ENCODE data around the gene MAFG.

- TF ChIP-seq NR2F2 (IDR thresholded peaks at IDR 0.05; ENCODE audit: borderline replicate concordance, low read depth) (peak; percentile 76; the same call in 1 of the 2 replicates), ZNF768 (CRISPR knock-in tag; IDR thresholded peaks at IDR 0.05) (peak; percentile 67; the same call in 1 of the 2 replicates), ZFP91 (CRISPR knock-in tag; IDR thresholded peaks at IDR 0.05; ENCODE audit: borderline replicate concordance) (peak; percentile 100), MYC (CRISPR knock-in tag; IDR thresholded peaks at IDR 0.05; ENCODE audit: borderline replicate concordance) (peak; percentile 99), CTCF (CRISPR knock-in tag; IDR thresholded peaks at IDR 0.05) (peak; percentile 49), SALL2 (CRISPR knock-in tag; IDR thresholded peaks at IDR 0.05) (peak; percentile 93; the same call in 1 of the 2 replicates), SKI (IDR thresholded peaks at IDR 0.05; ENCODE audit: partially characterized antibody) (peak; percentile 90), ELK4 (CRISPR knock-in tag; IDR thresholded peaks at IDR 0.05; ENCODE audit: borderline replicate concordance) (no peak), CSRNP2 (CRISPR knock-in tag; conservative IDR thresholded peaks at IDR 0.05; ENCODE audit: low read depth) (no peak)
- TF ChIP-seq, protein P1, sequence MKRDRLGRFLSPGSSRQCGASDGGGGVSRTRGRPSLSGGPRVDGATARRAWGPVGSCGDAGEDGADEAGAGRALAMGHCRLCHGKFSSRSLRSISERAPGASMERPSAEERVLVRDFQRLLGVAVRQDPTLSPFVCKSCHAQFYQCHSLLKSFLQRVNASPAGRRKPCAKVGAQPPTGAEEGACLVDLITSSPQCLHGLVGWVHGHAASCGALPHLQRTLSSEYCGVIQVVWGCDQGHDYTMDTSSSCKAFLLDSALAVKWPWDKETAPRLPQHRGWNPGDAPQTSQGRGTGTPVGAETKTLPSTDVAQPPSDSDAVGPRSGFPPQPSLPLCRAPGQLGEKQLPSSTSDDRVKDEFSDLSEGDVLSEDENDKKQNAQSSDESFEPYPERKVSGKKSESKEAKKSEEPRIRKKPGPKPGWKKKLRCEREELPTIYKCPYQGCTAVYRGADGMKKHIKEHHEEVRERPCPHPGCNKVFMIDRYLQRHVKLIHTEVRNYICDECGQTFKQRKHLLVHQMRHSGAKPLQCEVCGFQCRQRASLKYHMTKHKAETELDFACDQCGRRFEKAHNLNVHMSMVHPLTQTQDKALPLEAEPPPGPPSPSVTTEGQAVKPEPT (CRISPR knock-in tag; IDR thresholded peaks at IDR 0.05; ENCODE audit: low read depth), result peak; percentile 81; the same call in 1 of the 2 replicates
These were observed 40.2 kb upstream of the MAFG start for GRCh38 chr17:81967533-81968395.

Data from HepG2 (cell line).